Testis (tissue), 2 donors: ENCODE measurements around the gene HERC2.

Experiments
- CTCF ChIP-seq, 3 experiments: fragments of 450-650 bp in 2 of 3; fragments of 200-600 bp in 1 of 3; sonication (generic) in 1 of 3; IDR thresholded peaks; one replicate each; pipeline ENCODE4 v1.5.1; 2016 to 2019; ENCODE audit warnings: antibody characterized with exemption in 3 of 3, mild to moderate bottlenecking in 2 of 3, moderate library complexity in 1 of 3
- POLR2A ChIP-seq: fragments of 450-650 bp; IDR thresholded peaks from one replicate; pipeline ENCODE4 v1.6.1; 2017; ENCODE audit warnings: antibody characterized with exemption, mild to moderate bottlenecking, moderate library complexity

DNA sequence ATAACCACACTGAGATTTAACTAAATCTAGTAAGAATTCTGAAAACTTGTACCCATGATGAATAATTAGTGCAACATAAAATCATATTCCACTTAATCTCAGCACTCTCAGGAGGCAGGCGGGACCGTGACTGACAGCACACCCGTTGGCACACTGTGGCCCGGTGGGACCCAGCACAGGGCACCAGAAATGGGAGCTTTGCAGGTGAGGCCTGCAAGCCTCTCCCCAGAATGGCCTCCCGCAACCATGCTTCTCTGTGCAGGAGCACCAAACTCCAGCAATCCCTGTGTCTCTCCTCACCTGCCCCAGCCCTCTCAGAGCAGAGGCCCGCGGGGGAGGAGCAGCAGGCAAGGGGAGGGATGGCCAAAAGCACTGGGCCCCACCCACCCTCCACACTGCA, 191.3 kb downstream of the HERC2 start:
- TF ChIP-seq POLR2A (no peak), CTCF (IDR thresholded peaks at IDR 0.05) (no peak)
